Astrocyte (in vitro differentiated cells and primary cell): Measurements from ENCODE around the gene PDE11A.

Source experiments
- CTCF ChIP-seq: IDR thresholded peaks from 2 replicates; pipeline ENCODE4 v1.5.1; 2011; ENCODE audit warnings: low read depth, mild to moderate bottlenecking, inconsistent platforms, low read length, moderate library complexity; ENCODE audit not compliant: insufficient read depth
- EZH2 ChIP-seq: IDR thresholded peaks from 2 replicates; pipeline ENCODE4 v1.6.1; 2012; ENCODE audit warnings: mild to moderate bottlenecking, low read length, inconsistent platforms; ENCODE audit not compliant: insufficient read depth

GRCh38 chr2:177666408-177666807 is 406.2 kb downstream of the PDE11A start:
- TF ChIP-seq CTCF = no peak
- TF ChIP-seq EZH2 = no peak
